K562 (cell line): ENCODE measurements around the gene NUP214. TPM values are rescaled to one million over a fixed set of nuclear protein-coding genes. Genes with fewer than 3 reads are reported as not detected.

Source experiments
- ATAC-seq: fragments of 200-7000 bp; cut with Tn5 transposase; 3 replicates; pipeline ENCODE4 v1.9.1; 2020; ENCODE audit warnings: moderate library complexity
- BruUV-seq: library from RNA; stranded (reverse); fragments of 400-500 nt; replicated peaks from 2 replicates; lab custom pipeline; 2021; lab: Mats Ljungman, UMichigan
- CTCF ChIA-PET: fragments of 300-600 bp; formaldehyde crosslinking; extraction: SDS; loops from one replicate; lab custom pipeline; 2021; ENCODE audit warnings: low intra/inter-chr PET ratio; lab: Yijun Ruan, JAX
- POLR2A ChIA-PET: fragments of 300-600, 350-650 bp; sonication (Branson Sonifier 250); formaldehyde crosslinking; extraction: SDS; loops from one replicate; lab custom pipeline; 2021; ENCODE audit warnings: antibody characterized with exemption, inconsistent platforms; lab: Yijun Ruan, JAX
- DNase-seq, 4 experiments: peaks; one replicate each; pipeline versions ENCODE4 v3.0.0 to v3.0.0-alpha.2; 2011 to 2018; ENCODE audit warnings: low spot score in 3 of 4, mixed read lengths in 3 of 4; ENCODE audit errors: extremely low read depth in 1 of 4
- FAIRE-seq: peaks from 2 replicates; lab custom pipeline; 2011; peaks lifted over from hg19 to GRCh38; lab: Jason Lieb, UNC
- H2AFZ ChIP-seq: 2 replicates; pipeline ENCODE4 v1.6.0; 2011; ENCODE audit warnings: low read depth, low read length, control low read depth, inconsistent platforms
- H3K27ac ChIP-seq: fragments of 200-600 bp; 3 replicates; pipeline ENCODE4 v1.8.0; 2011; ENCODE audit warnings: low read depth, mild to moderate bottlenecking, control low read depth, inconsistent platforms, low read length, moderate library complexity, mixed read lengths; ENCODE audit errors: extremely low read depth
- H3K27me3 ChIP-seq, 2 experiments: fragments of 300-600 bp in 1 of 2; 2 replicates in 1 of 2; 3 replicates in 1 of 2; pipeline versions ENCODE4 v1.6.0 to v1.8.0; 2011; ENCODE audit warnings: inconsistent platforms in 2 of 2, low read length in 2 of 2, mild to moderate bottlenecking in 1 of 2, mixed read lengths in 1 of 2, moderate library complexity in 1 of 2; ENCODE audit not compliant: control insufficient read depth in 2 of 2, insufficient read depth in 2 of 2
- H3K36me3 ChIP-seq: fragments of 300-600 bp; 3 replicates; pipeline ENCODE4 v1.8.0; 2011; ENCODE audit warnings: mild to moderate bottlenecking, low read length, inconsistent platforms; ENCODE audit not compliant: control insufficient read depth, insufficient read depth
- H3K4me1 ChIP-seq, 2 experiments: fragments of 200-600 bp in 1 of 2; replicated peaks in 1 of 2; 2 replicates in 1 of 2; 3 replicates in 1 of 2; pipeline versions ENCODE4 v1.5.1 to v1.8.0; 2011; ENCODE audit warnings: inconsistent platforms in 2 of 2, low read length in 2 of 2, mild to moderate bottlenecking in 1 of 2, mixed read lengths in 1 of 2, moderate library complexity in 1 of 2; ENCODE audit not compliant: control insufficient read depth in 2 of 2, insufficient read depth in 2 of 2
- H3K4me2 ChIP-seq: 2 replicates; pipeline ENCODE4 v1.6.1; 2011; ENCODE audit warnings: low read length, control low read depth, inconsistent platforms, mixed read lengths; ENCODE audit not compliant: insufficient read depth
- H3K4me3 ChIP-seq: fragments of 200-600 bp; sonication (generic), shearing (Covaris generic); 2 replicates; pipeline ENCODE4 v1.5.1; 2016; ENCODE audit warnings: control low read depth, inconsistent platforms
- H3K79me2 ChIP-seq: fragments of 200-600 bp; 3 replicates; pipeline ENCODE4 v1.8.0; 2011; ENCODE audit warnings: low read length, inconsistent platforms; ENCODE audit not compliant: control insufficient read depth, insufficient read depth
- H3K9ac ChIP-seq, 2 experiments: 2 replicates each; pipeline versions ENCODE4 v1.6.0 to v1.6.1; 2011; ENCODE audit warnings: low read depth in 2 of 2, low read length in 2 of 2, control low read depth in 1 of 2, inconsistent platforms in 1 of 2, mild to moderate bottlenecking in 1 of 2, mixed read lengths in 1 of 2; ENCODE audit not compliant: insufficient read depth in 1 of 2
- H3K9me1 ChIP-seq: one replicate; pipeline ENCODE4 v1.6.0; 2011; ENCODE audit warnings: inconsistent platforms, mild to moderate bottlenecking, low read length, moderate library complexity; ENCODE audit not compliant: control insufficient read depth, insufficient read depth
- H3K9me3 ChIP-seq: replicated peaks from 2 replicates; pipeline ENCODE4 v1.5.1; 2011; ENCODE audit warnings: low read depth, low read length, inconsistent platforms; ENCODE audit not compliant: control insufficient read depth, insufficient read depth
- H4K20me1 ChIP-seq: replicated peaks from 2 replicates; pipeline ENCODE4 v1.6.1; 2011; ENCODE audit warnings: low read length, inconsistent platforms, mixed read lengths; ENCODE audit not compliant: control insufficient read depth, insufficient read depth
- CEBPG ChIP-seq, 3 experiments: fragments of 200-800 bp in 1 of 3; sonication (Bioruptor generic) in 1 of 3; sonication (generic) in 1 of 3; formaldehyde crosslinking in 1 of 3; IDR thresholded peaks in 2 of 3; conservative IDR thresholded peaks in 1 of 3; 2 replicates each; pipeline versions ENCODE4 v1.6.1 to v1.8.0; 2016 to 2022; ENCODE audit warnings: missing compliant biosample characterization in 2 of 3, missing genetic modification characterization in 2 of 3, mild to moderate bottlenecking in 1 of 3, missing genetic modification reagents in 1 of 3
- WGBS: fragments of 100-300 bp; shearing (Covaris generic); methylation state at CpG from one replicate; pipeline ENCODE4 v1.1.6; 2016; ENCODE audit warnings: low coverage, mixed read lengths; ENCODE audit not compliant: insufficient coverage; ENCODE audit errors: missing lambda C conversion rate; 5-methylcytosine and 5-hydroxymethylcytosine counted together
- in situ Hi-C: fragments of 300-500 bp; cut with MboI; formaldehyde crosslinking; loops from 4 replicates; pipeline ENCODE4 v1.15.0; 2018; ENCODE audit warnings: inconsistent platforms, mixed read lengths
- intact Hi-C: fragments of 100-400 bp; cut with micrococcal nuclease; formaldehyde crosslinking; loops from 2 replicates; pipeline ENCODE4 v1.14.2; 2022
- polyA plus RNA-seq, 8 experiments: library from polyadenylated mRNA; depleted of rRNA in 4 of 8; stranded (reverse) in 5 of 8; unstranded in 3 of 8; fragments of >200 nt; fragmentation: Nextera tagmentation in 2 of 8; fragmentation: Illumina TruSeq in 1 of 8; extraction: Ambion mirVana in 2 of 8; extraction: Trizol in 1 of 8; gene quantifications; 2 replicates each; pipeline versions ENCODE4 v1.2.1 to v1.2.3, GENCODE V29; 2011 to 2014; ENCODE audit warnings: inconsistent platforms in 1 of 8, missing spikeins in 1 of 8
- total RNA-seq, 7 experiments: library from RNA; depleted of rRNA in 6 of 7; stranded (reverse); fragments of >200 nt in 6 of 7; fragmentation: Illumina TruSeq in 2 of 7; extraction: Trizol in 2 of 7; gene quantifications; 2 replicates each; pipeline versions ENCODE4 v1.2.1 to v1.2.3, GENCODE V29; 2011 to 2021; ENCODE audit warnings: low replicate concordance in 1 of 7
- TF ChIP-seq, protein P1 (sequence below): sonication (generic); formaldehyde crosslinking; IDR thresholded peaks from 2 replicates; pipeline ENCODE4 v1.8.1; 2023; ENCODE audit warnings: mild to moderate bottlenecking, missing genetic modification reagents, moderate library complexity

Gene NUP214
- total and polyA plus RNA-seq, 9 of the 15 experiments (the other 6 are each of a cell fraction or from before 2014, with no cell fraction given) = 56.9 to 332 (median 97.1) TPM

GRCh38 chr9:131237931-131238401 lies 112.6 kb downstream of the NUP214 start:
- Histone ChIP-seq H4K20me1 (0 out of 2 replicates have a peak, but pooled peaks cover 7% of the 10 kb centered on the region), H3K4me2 (no peak overlapping the region), H3K79me2 (no peaks in the 10 kb centered on the region), H3K9ac (peak overlapping the region in 1 of 2 experiments; percentile 72; a peak in 2 of 4 replicates), H3K27ac (no peak overlapping the region), H3K4me1 (peaks cover 3 to 31% of the 10 kb centered on the region in 2 experiments; a peak in 3 of 5 replicates), H3K4me3 (no peak overlapping the region), H3K9me1 (peaks cover 3% of the 10 kb centered on the region), H3K27me3 (peaks cover 0 to 13% of the 10 kb centered on the region in 2 experiments; a peak in 2 of 5 replicates), H3K36me3 (peaks cover 24% of the 10 kb centered on the region; the same call in 2 of the 3 replicates), H3K9me3 (peaks cover 2% of the 10 kb centered on the region; the same call in 1 of the 2 replicates), H2AFZ (peak overlapping the region; percentile 3)
- ATAC-seq (peak; percentile 11), FAIRE-seq (peak; percentile 48), DNase-seq (peak in 1 of 4 experiments; percentile 58)
- ChIA-PET CTCF (no interaction called here), POLR2A (interaction anchor here (0.8 to 6.1 kb wide), 6 partner anchors 8 to 21 kb away, joined by 3 to 50 read pairs (median 8); no protein-coding TSS in a partner anchor)
- in situ Hi-C loops (no loop called here), intact Hi-C loops (no loop called here)
- BruUV-seq = no TSS peak
- TF ChIP-seq, protein P1, sequence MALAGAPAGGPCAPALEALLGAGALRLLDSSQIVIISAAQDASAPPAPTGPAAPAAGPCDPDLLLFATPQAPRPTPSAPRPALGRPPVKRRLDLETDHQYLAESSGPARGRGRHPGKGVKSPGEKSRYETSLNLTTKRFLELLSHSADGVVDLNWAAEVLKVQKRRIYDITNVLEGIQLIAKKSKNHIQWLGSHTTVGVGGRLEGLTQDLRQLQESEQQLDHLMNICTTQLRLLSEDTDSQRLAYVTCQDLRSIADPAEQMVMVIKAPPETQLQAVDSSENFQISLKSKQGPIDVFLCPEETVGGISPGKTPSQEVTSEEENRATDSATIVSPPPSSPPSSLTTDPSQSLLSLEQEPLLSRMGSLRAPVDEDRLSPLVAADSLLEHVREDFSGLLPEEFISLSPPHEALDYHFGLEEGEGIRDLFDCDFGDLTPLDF (CRISPR knock-in tag) = peak; percentile 35; the same call in 1 of the 2 replicates
- TF ChIP-seq CEBPG (CRISPR knock-in tag; IDR thresholded peaks at IDR 0.05) = no peak
- TF ChIP-seq CEBPG (tag; conservative IDR thresholded peaks at IDR 0.05 in 1 of 2, IDR thresholded peaks at IDR 0.05 in 1 of 2) = no peak
- WGBS = 57% methylated on average over 11 of the region's 11 CpGs
